H9 (cell line): ENCODE measurements around the gene OTULINL. TPM values are rescaled to one million over a fixed set of nuclear protein-coding genes. Genes with fewer than 3 reads are reported as not detected.

Experiments
- DNase-seq: peaks from one replicate; pipeline ENCODE4 v3.0.0-alpha.2; 2017
- H2AFZ ChIP-seq: one replicate; pipeline ENCODE4 v1.6.1; 2013; ENCODE audit warnings: mild to moderate bottlenecking, low read length, control low read depth, moderate library complexity
- H2AK5ac ChIP-seq: 2 replicates; pipeline ENCODE4 v1.6.1; 2013; ENCODE audit warnings: low read length, control low read depth, mixed read lengths; ENCODE audit not compliant: insufficient read length
- H2BK120ac ChIP-seq: one replicate; pipeline ENCODE4 v1.6.1; 2013; ENCODE audit warnings: low read depth, mild to moderate bottlenecking, low read length, control low read depth, inconsistent platforms; ENCODE audit not compliant: poor library complexity, severe bottlenecking
- H2BK12ac ChIP-seq: 2 replicates; pipeline ENCODE4 v1.6.1; 2013; ENCODE audit warnings: low read length, control low read depth, mixed read lengths, low read depth; ENCODE audit not compliant: insufficient read length
- H2BK15ac ChIP-seq: 2 replicates; pipeline ENCODE4 v1.6.1; 2013; ENCODE audit warnings: low read depth, low read length, control low read depth
- H2BK20ac ChIP-seq: one replicate; pipeline ENCODE4 v1.6.1; 2013; ENCODE audit warnings: low read depth, mild to moderate bottlenecking, low read length, control low read depth, inconsistent platforms; ENCODE audit not compliant: poor library complexity, severe bottlenecking
- H2BK5ac ChIP-seq: 2 replicates; pipeline ENCODE4 v1.6.1; 2013; ENCODE audit warnings: low read length, control low read depth, mixed read lengths; ENCODE audit not compliant: insufficient read length
- H3K14ac ChIP-seq: 2 replicates; pipeline ENCODE4 v1.6.1; 2013; ENCODE audit warnings: low read length, control low read depth; ENCODE audit not compliant: insufficient read depth
- H3K18ac ChIP-seq: 2 replicates; pipeline ENCODE4 v1.6.1; 2013; ENCODE audit warnings: low read depth, mild to moderate bottlenecking, mixed read lengths, low read length, control low read depth; ENCODE audit not compliant: insufficient read length
- H3K23ac ChIP-seq: 2 replicates; pipeline ENCODE4 v1.6.1; 2013; ENCODE audit warnings: low read length, control low read depth, mixed read lengths, low read depth; ENCODE audit not compliant: insufficient read length
- H3K23me2 ChIP-seq: 2 replicates; pipeline ENCODE4 v1.6.1; 2013; ENCODE audit warnings: low read depth, mild to moderate bottlenecking, mixed read lengths, low read length, control low read depth; ENCODE audit not compliant: insufficient read length, poor library complexity, severe bottlenecking
- H3K27ac ChIP-seq: 2 replicates; pipeline ENCODE4 v1.5.1; 2013; ENCODE audit warnings: low read length, control low read depth, mixed read lengths, low read depth; ENCODE audit not compliant: insufficient read length
- H3K27me3 ChIP-seq: 2 replicates; pipeline ENCODE4 v1.6.1; 2013; ENCODE audit warnings: low read length, control low read depth, inconsistent platforms; ENCODE audit not compliant: insufficient read depth
- H3K4ac ChIP-seq: 2 replicates; pipeline ENCODE4 v1.6.1; 2013; ENCODE audit warnings: low read depth, mild to moderate bottlenecking, control low read depth, inconsistent platforms, low read length, moderate library complexity
- H3K4me1 ChIP-seq: 2 replicates; pipeline ENCODE4 v1.6.1; 2013; ENCODE audit warnings: low read length, control low read depth, inconsistent platforms; ENCODE audit not compliant: insufficient read depth
- H3K4me2 ChIP-seq: 2 replicates; pipeline ENCODE4 v1.6.1; 2013; ENCODE audit warnings: low read length, control low read depth, mixed read lengths; ENCODE audit not compliant: insufficient read length, insufficient read depth
- H3K56ac ChIP-seq: 2 replicates; pipeline ENCODE4 v1.6.1; 2013; ENCODE audit warnings: low read depth, mild to moderate bottlenecking, mixed read lengths, low read length, control low read depth; ENCODE audit not compliant: insufficient read length
- H3K79me1 ChIP-seq: 2 replicates; pipeline ENCODE4 v1.6.1; 2013; ENCODE audit warnings: low read depth, mild to moderate bottlenecking, moderate library complexity, low read length, control low read depth, inconsistent platforms; ENCODE audit not compliant: insufficient read depth, poor library complexity, severe bottlenecking
- H3K79me2 ChIP-seq: 2 replicates; pipeline ENCODE4 v1.6.1; 2013; ENCODE audit warnings: low read length, control low read depth, inconsistent platforms; ENCODE audit not compliant: insufficient read depth
- H3K9ac ChIP-seq: 2 replicates; pipeline ENCODE4 v1.6.1; 2013; ENCODE audit warnings: low read length, control low read depth, mixed read lengths; ENCODE audit not compliant: insufficient read length; ENCODE audit errors: extremely low read depth
- H3K9me3 ChIP-seq: one replicate; pipeline ENCODE4 v1.6.1; 2013; ENCODE audit warnings: low read depth, low read length, inconsistent platforms; ENCODE audit not compliant: control insufficient read depth
- H3T11ph ChIP-seq: one replicate; pipeline ENCODE4 v1.6.1; 2013; ENCODE audit warnings: mild to moderate bottlenecking, low read length, control low read depth, inconsistent platforms
- H4K20me1 ChIP-seq: one replicate; pipeline ENCODE4 v1.6.1; 2013; ENCODE audit not compliant: control insufficient read depth, insufficient read length, insufficient read depth
- H4K5ac ChIP-seq: 2 replicates; pipeline ENCODE4 v1.6.1; 2013; ENCODE audit warnings: low read depth, mild to moderate bottlenecking, mixed read lengths, low read length, control low read depth; ENCODE audit not compliant: insufficient read length
- H4K8ac ChIP-seq: replicated peaks from 2 replicates; pipeline ENCODE4 v1.6.1; 2013; ENCODE audit warnings: low read length, control low read depth, mixed read lengths, low read depth; ENCODE audit not compliant: insufficient read length
- H4K91ac ChIP-seq: 2 replicates; pipeline ENCODE4 v1.6.1; 2013; ENCODE audit warnings: low read depth, mild to moderate bottlenecking, moderate library complexity, mixed read lengths, low read length, control low read depth; ENCODE audit not compliant: insufficient read length
- H3K27ac Mint-ChIP-seq, 3 experiments: 2 replicates in 2 of 3; 3 replicates in 1 of 3; pipeline ENCODE4 v1.8.0; 2020 to 2021; ENCODE audit warnings: mixed read lengths in 3 of 3, mild to moderate bottlenecking in 1 of 3, moderate library complexity in 1 of 3
- H3K27me3 Mint-ChIP-seq: 2 replicates; pipeline ENCODE4 v1.8.0; 2021; ENCODE audit warnings: low read depth, mild to moderate bottlenecking, moderate library complexity, mixed read lengths
- H3K36me3 Mint-ChIP-seq, 3 experiments: 2 replicates in 2 of 3; 3 replicates in 1 of 3; pipeline ENCODE4 v1.8.0; 2020 to 2021; ENCODE audit warnings: low read depth in 3 of 3, mixed read lengths in 3 of 3; ENCODE audit not compliant: insufficient read depth in 1 of 3
- H3K4me1 Mint-ChIP-seq, 2 experiments: 2 replicates each; pipeline ENCODE4 v1.8.0; 2020; ENCODE audit warnings: mixed read lengths in 2 of 2
- H3K4me3 Mint-ChIP-seq, 2 experiments: 2 replicates in 1 of 2; 3 replicates in 1 of 2; pipeline ENCODE4 v1.8.0; 2020 to 2021; ENCODE audit warnings: mild to moderate bottlenecking in 2 of 2, mixed read lengths in 2 of 2, moderate library complexity in 1 of 2
- H3K9me3 Mint-ChIP-seq, 2 experiments: 2 replicates in 1 of 2; 3 replicates in 1 of 2; pipeline ENCODE4 v1.8.0; 2020; ENCODE audit warnings: mild to moderate bottlenecking in 2 of 2, mixed read lengths in 2 of 2, moderate library complexity in 1 of 2
- WGBS: extraction: QIAGEN DNeasy Blood & Tissue Kit; methylation state at CpG from one replicate; pipeline ENCODE4 v1.1.7; 2013; ENCODE audit warnings: missing lambda C conversion rate, low lambda C conversion rate, mixed read lengths; ENCODE audit not compliant: insufficient read length; ENCODE audit errors: extremely low coverage; 5-methylcytosine and 5-hydroxymethylcytosine counted together
- total RNA-seq: library from RNA; stranded (reverse); gene quantifications from 2 replicates; pipeline ENCODE4 v1.2.1, GENCODE V29; 2021
- TF ChIP-seq, protein P1 (sequence below): fragments of 200-600 bp; sonication (generic); conservative IDR thresholded peaks from 3 replicates; pipeline ENCODE4 v1.8.0; 2021; ENCODE audit warnings: antibody characterized with exemption, mild to moderate bottlenecking

OTULINL gene
- total RNA-seq, 1 experiment from 2014 or later = 7.5 TPM

DNA sequence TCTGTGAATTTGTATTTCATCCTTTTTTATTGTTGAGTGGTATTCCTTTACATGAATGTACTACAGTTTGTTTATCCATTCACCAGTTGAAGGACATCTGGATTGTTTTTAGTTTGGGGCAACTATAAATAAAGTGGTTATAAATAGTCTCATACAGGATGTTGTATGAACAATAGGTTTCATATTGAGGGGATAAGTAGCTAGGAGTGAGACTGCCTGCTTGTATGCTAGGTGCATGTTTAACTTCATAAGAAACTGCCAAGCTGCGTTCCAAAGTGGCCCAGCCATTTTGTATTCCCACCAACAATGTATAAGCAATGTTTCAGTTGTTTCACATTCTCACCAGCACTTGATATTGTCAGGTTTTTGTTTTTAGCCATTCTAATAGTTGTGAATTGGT is 21.5 kb downstream of the OTULINL start:
- Histone ChIP-seq H3T11ph (no peak overlapping the region), H3K27ac (no peak overlapping the region), H2BK5ac (no peak overlapping the region), H2BK120ac (no peak overlapping the region), H3K4ac (no peak overlapping the region), H3K23me2 (no peaks in the 10 kb centered on the region), H3K18ac (no peak overlapping the region), H4K91ac (no peak overlapping the region), H3K79me1 (no peaks in the 10 kb centered on the region), H3K27me3 (no peaks in the 10 kb centered on the region), H3K56ac (no peak overlapping the region), H2BK12ac (no peak overlapping the region), H2AK5ac (no peak overlapping the region), H4K5ac (no peak overlapping the region), H3K14ac (no peak overlapping the region), H3K4me2 (no peak overlapping the region), H3K9ac (no peak overlapping the region), H3K9me3 (no peaks in the 10 kb centered on the region), H3K79me2 (no peaks in the 10 kb centered on the region), H2BK20ac (no peak overlapping the region), H2AFZ (no peak overlapping the region), H3K23ac (no peak overlapping the region), H4K20me1 (no peaks in the 10 kb centered on the region), H3K4me1 (no peaks in the 10 kb centered on the region), H4K8ac (no peak overlapping the region), H2BK15ac (no peak overlapping the region)
- Mint-ChIP-seq H3K9me3 (no peaks in the 10 kb centered on the region), H3K27me3 (no peaks in the 10 kb centered on the region), H3K27ac (no peak overlapping the region), H3K4me1 (no peaks in the 10 kb centered on the region), H3K36me3 (peaks cover 0 to 20% (median 11%) of the 10 kb centered on the region in 3 experiments; a peak in 6 of 7 replicates), H3K4me3 (no peak overlapping the region)
- WGBS = no CpG with 5 or more reads among the region's 1 CpG
- no peak for DNase-seq
- TF ChIP-seq, protein P1, sequence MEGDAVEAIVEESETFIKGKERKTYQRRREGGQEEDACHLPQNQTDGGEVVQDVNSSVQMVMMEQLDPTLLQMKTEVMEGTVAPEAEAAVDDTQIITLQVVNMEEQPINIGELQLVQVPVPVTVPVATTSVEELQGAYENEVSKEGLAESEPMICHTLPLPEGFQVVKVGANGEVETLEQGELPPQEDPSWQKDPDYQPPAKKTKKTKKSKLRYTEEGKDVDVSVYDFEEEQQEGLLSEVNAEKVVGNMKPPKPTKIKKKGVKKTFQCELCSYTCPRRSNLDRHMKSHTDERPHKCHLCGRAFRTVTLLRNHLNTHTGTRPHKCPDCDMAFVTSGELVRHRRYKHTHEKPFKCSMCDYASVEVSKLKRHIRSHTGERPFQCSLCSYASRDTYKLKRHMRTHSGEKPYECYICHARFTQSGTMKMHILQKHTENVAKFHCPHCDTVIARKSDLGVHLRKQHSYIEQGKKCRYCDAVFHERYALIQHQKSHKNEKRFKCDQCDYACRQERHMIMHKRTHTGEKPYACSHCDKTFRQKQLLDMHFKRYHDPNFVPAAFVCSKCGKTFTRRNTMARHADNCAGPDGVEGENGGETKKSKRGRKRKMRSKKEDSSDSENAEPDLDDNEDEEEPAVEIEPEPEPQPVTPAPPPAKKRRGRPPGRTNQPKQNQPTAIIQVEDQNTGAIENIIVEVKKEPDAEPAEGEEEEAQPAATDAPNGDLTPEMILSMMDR = no peak
